Measurements from ENCODE around the gene DGAT2. TPM values are rescaled to one million over a fixed set of nuclear protein-coding genes. Genes with fewer than 3 reads are reported as not detected.

DGAT2 gene
- total RNA-seq, 1 donor: 3.6 TPM

GRCh38 chr11:75816561-75817239, 48.1 kb downstream of the DGAT2 start:
- peak overlapping the region; percentile 66 for H2AFZ ChIP-seq (ENCODE audit: low read length)
- no peak for TF ChIP-seq CTCF (IDR thresholded peaks at IDR 0.05; ENCODE audit: extremely low read depth, low read depth, low read length)
- H3K36me3 ChIP-seq (ENCODE audit: insufficient read depth, low read length): no peaks in the 10 kb centered on the region
- DNase-seq (ENCODE audit: insufficient read length, low spot score, missing footprints): no peak
- H3K27ac ChIP-seq (ENCODE audit: low read depth, low read length): peak overlapping the region; percentile 40
- H3K4me1 ChIP-seq (ENCODE audit: insufficient read depth, low read length): peaks cover 25% of the 10 kb centered on the region
- H3K4me2 ChIP-seq (ENCODE audit: insufficient read depth, low read length): peak overlapping the region; percentile 92
- H3K79me2 ChIP-seq (ENCODE audit: insufficient read depth, low read length): peaks cover 60% of the 10 kb centered on the region
- no peaks in the 10 kb centered on the region for H3K9me3 ChIP-seq (ENCODE audit: low read depth, low read length)
- H4K20me1 ChIP-seq (ENCODE audit: insufficient read depth, low read length): peaks cover 27% of the 10 kb centered on the region
- no peaks in the 10 kb centered on the region for H3K27me3 ChIP-seq (ENCODE audit: insufficient read depth, low read length)
- peak overlapping the region; percentile 92 for H3K4me3 ChIP-seq (ENCODE audit: insufficient read depth, low read length)

GRCh38 chr11:75820645-75821044, 52.1 kb downstream of the DGAT2 start:
- peaks cover 93% of the 10 kb centered on the region for H3K79me2 ChIP-seq (ENCODE audit: insufficient read depth, low read length)
- no peak overlapping the region for H3K4me2 ChIP-seq (ENCODE audit: insufficient read depth, low read length)
- TF ChIP-seq CTCF (IDR thresholded peaks at IDR 0.05; ENCODE audit: extremely low read depth, low read depth, low read length): no peak
- H3K4me1 ChIP-seq (ENCODE audit: insufficient read depth, low read length): peaks cover 16% of the 10 kb centered on the region
- no peaks in the 10 kb centered on the region for H3K9me3 ChIP-seq (ENCODE audit: low read depth, low read length)
- no peaks in the 10 kb centered on the region for H3K27me3 ChIP-seq (ENCODE audit: insufficient read depth, low read length)
- peaks cover 27% of the 10 kb centered on the region for H4K20me1 ChIP-seq (ENCODE audit: insufficient read depth, low read length)
- H2AFZ ChIP-seq (ENCODE audit: low read length): no peak overlapping the region
- no peak overlapping the region for H3K27ac ChIP-seq (ENCODE audit: low read depth, low read length)
- no peak for DNase-seq (ENCODE audit: insufficient read length, low spot score, missing footprints)
- no peaks in the 10 kb centered on the region for H3K36me3 ChIP-seq (ENCODE audit: insufficient read depth, low read length)
- no peak overlapping the region for H3K4me3 ChIP-seq (ENCODE audit: insufficient read depth, low read length)

GRCh38 chr11:75821202-75821601, 52.6 kb downstream of the DGAT2 start:
- no peaks in the 10 kb centered on the region for H3K36me3 ChIP-seq (ENCODE audit: insufficient read depth, low read length)
- peaks cover 91% of the 10 kb centered on the region for H3K79me2 ChIP-seq (ENCODE audit: insufficient read depth, low read length)
- no peak overlapping the region for H3K4me2 ChIP-seq (ENCODE audit: insufficient read depth, low read length)
- TF ChIP-seq CTCF (IDR thresholded peaks at IDR 0.05; ENCODE audit: extremely low read depth, low read depth, low read length): no peak
- DNase-seq (ENCODE audit: insufficient read length, low spot score, missing footprints): no peak
- H3K27me3 ChIP-seq (ENCODE audit: insufficient read depth, low read length): no peaks in the 10 kb centered on the region
- H3K9me3 ChIP-seq (ENCODE audit: low read depth, low read length): no peaks in the 10 kb centered on the region
- H4K20me1 ChIP-seq (ENCODE audit: insufficient read depth, low read length): peaks cover 23% of the 10 kb centered on the region
- peaks cover 12% of the 10 kb centered on the region for H3K4me1 ChIP-seq (ENCODE audit: insufficient read depth, low read length)
- no peak overlapping the region for H3K27ac ChIP-seq (ENCODE audit: low read depth, low read length)
- no peak overlapping the region for H2AFZ ChIP-seq (ENCODE audit: low read length)
- no peak overlapping the region for H3K4me3 ChIP-seq (ENCODE audit: insufficient read depth, low read length)

- Histone ChIP-seq H3K9me3 (ENCODE audit: low read depth, low read length) (no peaks in the 10 kb centered on the region), H3K36me3 (ENCODE audit: insufficient read depth, low read length) (no peaks in the 10 kb centered on the region), H3K4me3 (ENCODE audit: insufficient read depth, low read length) (no peak overlapping the region), H3K27ac (ENCODE audit: low read depth, low read length) (no peak overlapping the region), H4K20me1 (ENCODE audit: insufficient read depth, low read length) (peaks cover 11% of the 10 kb centered on the region), H3K4me1 (ENCODE audit: insufficient read depth, low read length) (peaks cover 12% of the 10 kb centered on the region), H2AFZ (ENCODE audit: low read length) (no peak overlapping the region), H3K4me2 (ENCODE audit: insufficient read depth, low read length) (no peak overlapping the region), H3K27me3 (ENCODE audit: insufficient read depth, low read length) (no peaks in the 10 kb centered on the region), H3K79me2 (ENCODE audit: insufficient read depth, low read length) (peaks cover 78% of the 10 kb centered on the region)
- no peak for TF ChIP-seq CTCF (IDR thresholded peaks at IDR 0.05; ENCODE audit: extremely low read depth, low read depth, low read length)
- no peak for DNase-seq (ENCODE audit: insufficient read length, low spot score, missing footprints)
Observed at GRCh38 chr11:75822541-75822940, 54.0 kb downstream of the DGAT2 start.

Measured in osteoblast (primary cell).